ENCODE data around the gene AIFM3.
A peak's percentile ranks its signal among the peaks of the same experiment; 100 is the strongest.

The AIFM3 gene

DNA sequence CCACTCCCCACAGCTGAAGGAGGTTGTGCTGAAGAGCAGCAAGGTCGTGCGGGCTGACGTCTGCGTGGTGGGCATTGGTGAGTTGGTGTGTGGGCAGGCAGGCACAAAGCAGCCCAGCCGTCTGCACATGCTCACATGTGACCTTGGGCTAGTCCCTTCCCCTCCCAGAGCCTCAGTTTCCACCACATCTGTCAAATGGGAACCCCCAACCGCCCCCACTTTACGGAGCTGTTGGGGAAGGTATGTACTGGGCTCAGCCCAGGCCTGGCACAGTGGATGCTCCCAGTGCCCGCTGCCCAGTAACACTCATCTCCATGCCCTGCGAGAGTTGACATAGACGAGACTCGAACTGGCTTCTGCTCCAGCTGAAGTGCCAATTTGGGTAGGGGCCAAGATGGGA lies 10.0 kb downstream of the AIFM3 start:
- no peak for TF ChIP-seq NFIC (IDR thresholded peaks at IDR 0.05)
- TF ChIP-seq EGR1 (IDR thresholded peaks at IDR 0.05) = no peak
- no peak for TF ChIP-seq RAD21 (IDR thresholded peaks at IDR 0.05; ENCODE audit: low read depth)

DNA sequence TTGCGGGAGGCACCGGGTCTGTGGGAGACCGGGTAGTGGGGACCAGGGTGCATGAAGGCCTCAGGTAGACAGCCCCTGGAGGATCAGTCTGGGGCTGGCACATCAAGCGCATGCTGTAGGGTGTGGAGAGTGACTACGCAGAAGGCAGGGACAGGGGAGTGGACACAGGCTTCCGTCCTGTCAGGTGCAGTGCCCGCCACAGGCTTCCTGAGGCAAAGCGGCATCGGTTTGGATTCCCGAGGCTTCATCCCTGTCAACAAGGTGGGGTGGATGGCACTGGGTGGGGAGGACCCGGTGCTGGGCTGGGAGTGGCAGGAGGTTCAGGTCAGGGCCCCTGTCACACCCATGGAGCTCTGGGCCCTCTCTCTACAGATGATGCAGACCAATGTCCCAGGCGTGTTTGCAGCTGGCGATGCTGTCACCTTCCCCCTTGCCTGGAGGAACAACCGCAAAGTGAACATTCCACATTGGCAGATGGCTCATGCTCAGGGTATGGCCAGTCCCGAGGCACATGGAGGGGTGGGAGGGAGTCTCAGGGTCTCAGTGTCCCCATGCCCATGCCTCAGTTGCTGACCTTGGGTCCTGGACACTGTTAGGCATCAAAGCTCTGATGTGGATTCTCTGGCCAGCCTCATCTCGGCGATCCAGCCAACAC lies 10.6 kb downstream of the AIFM3 start:
- TF ChIP-seq CEBPB (IDR thresholded peaks at IDR 0.05) (no peak), EGR1 (IDR thresholded peaks at IDR 0.05) (no peak), EP300 (IDR thresholded peaks at IDR 0.05; ENCODE audit: borderline replicate concordance) (no peak), TCF12 (IDR thresholded peaks at IDR 0.05; ENCODE audit: low read depth) (no peak), CREB1 (IDR thresholded peaks at IDR 0.05; ENCODE audit: low read depth) (no peak), RAD21 (IDR thresholded peaks at IDR 0.05; ENCODE audit: low read depth) (no peak), ZBTB7A (IDR thresholded peaks at IDR 0.05; ENCODE audit: low read depth) (no peak), TEAD4 (IDR thresholded peaks at IDR 0.05) (no peak), YY1 (IDR thresholded peaks at IDR 0.05; ENCODE audit: low read depth) (no peak), FOXM1 (IDR thresholded peaks at IDR 0.05; ENCODE audit: borderline replicate concordance, low read depth) (no peak), NFIC (IDR thresholded peaks at IDR 0.05) (no peak), TAF1 (IDR thresholded peaks at IDR 0.05; ENCODE audit: low read depth) (no peak)
- TF ChIP-seq, protein P1, sequence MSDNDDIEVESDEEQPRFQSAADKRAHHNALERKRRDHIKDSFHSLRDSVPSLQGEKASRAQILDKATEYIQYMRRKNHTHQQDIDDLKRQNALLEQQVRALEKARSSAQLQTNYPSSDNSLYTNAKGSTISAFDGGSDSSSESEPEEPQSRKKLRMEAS (IDR thresholded peaks at IDR 0.05) = no peak
- TF ChIP-seq, protein P2, sequence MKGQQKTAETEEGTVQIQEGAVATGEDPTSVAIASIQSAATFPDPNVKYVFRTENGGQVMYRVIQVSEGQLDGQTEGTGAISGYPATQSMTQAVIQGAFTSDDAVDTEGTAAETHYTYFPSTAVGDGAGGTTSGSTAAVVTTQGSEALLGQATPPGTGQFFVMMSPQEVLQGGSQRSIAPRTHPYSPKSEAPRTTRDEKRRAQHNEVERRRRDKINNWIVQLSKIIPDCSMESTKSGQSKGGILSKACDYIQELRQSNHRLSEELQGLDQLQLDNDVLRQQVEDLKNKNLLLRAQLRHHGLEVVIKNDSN (IDR thresholded peaks at IDR 0.05) = no peak
- TF ChIP-seq, protein P3, sequence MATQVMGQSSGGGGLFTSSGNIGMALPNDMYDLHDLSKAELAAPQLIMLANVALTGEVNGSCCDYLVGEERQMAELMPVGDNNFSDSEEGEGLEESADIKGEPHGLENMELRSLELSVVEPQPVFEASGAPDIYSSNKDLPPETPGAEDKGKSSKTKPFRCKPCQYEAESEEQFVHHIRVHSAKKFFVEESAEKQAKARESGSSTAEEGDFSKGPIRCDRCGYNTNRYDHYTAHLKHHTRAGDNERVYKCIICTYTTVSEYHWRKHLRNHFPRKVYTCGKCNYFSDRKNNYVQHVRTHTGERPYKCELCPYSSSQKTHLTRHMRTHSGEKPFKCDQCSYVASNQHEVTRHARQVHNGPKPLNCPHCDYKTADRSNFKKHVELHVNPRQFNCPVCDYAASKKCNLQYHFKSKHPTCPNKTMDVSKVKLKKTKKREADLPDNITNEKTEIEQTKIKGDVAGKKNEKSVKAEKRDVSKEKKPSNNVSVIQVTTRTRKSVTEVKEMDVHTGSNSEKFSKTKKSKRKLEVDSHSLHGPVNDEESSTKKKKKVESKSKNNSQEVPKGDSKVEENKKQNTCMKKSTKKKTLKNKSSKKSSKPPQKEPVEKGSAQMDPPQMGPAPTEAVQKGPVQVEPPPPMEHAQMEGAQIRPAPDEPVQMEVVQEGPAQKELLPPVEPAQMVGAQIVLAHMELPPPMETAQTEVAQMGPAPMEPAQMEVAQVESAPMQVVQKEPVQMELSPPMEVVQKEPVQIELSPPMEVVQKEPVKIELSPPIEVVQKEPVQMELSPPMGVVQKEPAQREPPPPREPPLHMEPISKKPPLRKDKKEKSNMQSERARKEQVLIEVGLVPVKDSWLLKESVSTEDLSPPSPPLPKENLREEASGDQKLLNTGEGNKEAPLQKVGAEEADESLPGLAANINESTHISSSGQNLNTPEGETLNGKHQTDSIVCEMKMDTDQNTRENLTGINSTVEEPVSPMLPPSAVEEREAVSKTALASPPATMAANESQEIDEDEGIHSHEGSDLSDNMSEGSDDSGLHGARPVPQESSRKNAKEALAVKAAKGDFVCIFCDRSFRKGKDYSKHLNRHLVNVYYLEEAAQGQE (IDR thresholded peaks at IDR 0.05; ENCODE audit: low read depth) = no peak

DNA sequence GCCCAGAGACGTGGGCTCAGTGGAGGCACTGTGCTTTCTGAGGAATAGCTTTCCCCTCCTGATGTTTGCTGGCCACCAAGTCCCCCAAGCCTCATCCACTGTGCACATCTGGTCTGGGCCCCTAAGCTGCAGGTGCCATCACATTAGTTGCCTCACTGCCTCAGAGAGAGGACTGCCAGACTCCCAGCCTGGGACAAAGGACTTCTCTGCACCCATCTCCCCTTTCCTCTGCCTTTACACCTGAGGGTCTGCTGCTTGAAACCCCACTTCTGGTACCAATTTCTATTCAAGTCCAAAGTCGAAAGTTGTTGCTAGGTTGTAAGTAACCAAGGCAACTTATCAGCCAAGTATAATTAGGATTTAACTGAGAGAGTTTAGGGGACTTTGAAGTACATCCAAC lies 11.4 kb downstream of the AIFM3 start:
- no peak for TF ChIP-seq CEBPB (IDR thresholded peaks at IDR 0.05)
- TF ChIP-seq CREB1 (IDR thresholded peaks at IDR 0.05; ENCODE audit: low read depth) = no peak
- no peak for TF ChIP-seq TCF12 (IDR thresholded peaks at IDR 0.05; ENCODE audit: low read depth)
- no peak for TF ChIP-seq FOXM1 (IDR thresholded peaks at IDR 0.05; ENCODE audit: borderline replicate concordance, low read depth)
- no peak for TF ChIP-seq EGR1 (IDR thresholded peaks at IDR 0.05)
- TF ChIP-seq, protein P2 (IDR thresholded peaks at IDR 0.05) = no peak
- TF ChIP-seq EP300 (IDR thresholded peaks at IDR 0.05; ENCODE audit: borderline replicate concordance) = no peak
- TF ChIP-seq YY1 (IDR thresholded peaks at IDR 0.05; ENCODE audit: low read depth) = no peak
- TF ChIP-seq TAF1 (IDR thresholded peaks at IDR 0.05; ENCODE audit: low read depth) = no peak
- TF ChIP-seq, protein P1 (IDR thresholded peaks at IDR 0.05) = no peak
- no peak for TF ChIP-seq NFIC (IDR thresholded peaks at IDR 0.05)
- TF ChIP-seq, protein P3 (IDR thresholded peaks at IDR 0.05; ENCODE audit: low read depth) = no peak
- TF ChIP-seq TEAD4 (IDR thresholded peaks at IDR 0.05) = no peak
- no peak for TF ChIP-seq ZBTB7A (IDR thresholded peaks at IDR 0.05; ENCODE audit: low read depth)
- TF ChIP-seq RAD21 (IDR thresholded peaks at IDR 0.05; ENCODE audit: low read depth) = no peak

DNA sequence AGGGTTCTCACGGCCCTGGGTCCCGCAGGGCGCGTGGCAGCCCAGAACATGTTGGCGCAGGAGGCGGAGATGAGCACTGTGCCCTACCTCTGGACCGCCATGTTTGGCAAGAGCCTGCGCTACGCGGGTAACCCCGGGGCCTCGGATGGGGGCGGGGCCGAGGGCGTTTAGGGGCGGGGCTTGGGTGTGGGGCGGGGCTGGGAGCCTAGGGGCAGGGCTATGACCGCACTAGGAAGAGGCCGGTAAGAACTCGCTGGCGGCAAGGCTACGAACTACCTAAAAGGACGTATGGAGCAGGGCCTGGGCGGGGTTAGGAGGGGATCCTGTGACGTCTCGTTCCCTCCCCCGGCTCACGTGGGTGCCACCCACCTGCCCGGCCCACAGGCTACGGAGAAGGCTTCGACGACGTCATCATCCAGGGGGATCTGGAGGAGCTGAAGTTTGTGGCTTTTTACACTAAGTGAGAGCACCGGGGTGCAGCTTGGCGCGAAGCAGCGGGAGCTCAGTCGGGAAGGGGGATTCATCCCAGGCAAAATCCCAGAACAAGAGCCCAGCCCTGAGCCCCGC lies 12.3 kb downstream of the AIFM3 start:
- TF ChIP-seq CREB1 (IDR thresholded peaks at IDR 0.05; ENCODE audit: low read depth) (peak; percentile 54; the same call in 1 of the 2 replicates), YY1 (IDR thresholded peaks at IDR 0.05; ENCODE audit: low read depth) (peak; percentile 17; the same call in 1 of the 2 replicates), EGR1 (IDR thresholded peaks at IDR 0.05) (no peak), CEBPB (IDR thresholded peaks at IDR 0.05) (no peak), TAF1 (IDR thresholded peaks at IDR 0.05; ENCODE audit: low read depth) (no peak), FOXM1 (IDR thresholded peaks at IDR 0.05; ENCODE audit: borderline replicate concordance, low read depth) (no peak), TCF12 (IDR thresholded peaks at IDR 0.05; ENCODE audit: low read depth) (no peak), EP300 (IDR thresholded peaks at IDR 0.05; ENCODE audit: borderline replicate concordance) (no peak), RAD21 (IDR thresholded peaks at IDR 0.05; ENCODE audit: low read depth) (no peak), TEAD4 (IDR thresholded peaks at IDR 0.05) (no peak), ZBTB7A (IDR thresholded peaks at IDR 0.05; ENCODE audit: low read depth) (no peak), NFIC (IDR thresholded peaks at IDR 0.05) (no peak)
- TF ChIP-seq, protein P2 (IDR thresholded peaks at IDR 0.05) = peak; percentile 81
- TF ChIP-seq, protein P3 (IDR thresholded peaks at IDR 0.05; ENCODE audit: low read depth) = no peak
- TF ChIP-seq, protein P1 (IDR thresholded peaks at IDR 0.05) = peak; percentile 84

All from Ishikawa (cell line).